ENCODE data around the gene AIDA.
"Not testable (repeated sequence)": the region's sequence is repeated elsewhere in the genome, so short reads cannot be mapped to it uniquely, and the experiment has no call there.

AIDA gene

GRCh38 chr1:222712253-222713090 is at the start of gene AIDA, which contains the start of gene BROX:
TSS of gene AIDA (minus strand) at chr1:222712491. CDS start at chr1:222712317, 174 bp downstream.
TSS of gene BROX (plus strand) at chr1:222712564. CDS start at chr1:222715700, 3,136 bp downstream.
- DNase-seq (ENCODE audit: low read depth in 2 of 2), result peak; percentile 86 to 98

GRCh38 chr1:222761083-222761482 is 48.8 kb upstream of the AIDA start:
- DNase-seq (ENCODE audit: low read depth in 2 of 2), result no peak

GRCh38 chr1:222759451-222760035 is 47.3 kb upstream of the AIDA start:
- no peak for DNase-seq (ENCODE audit: low read depth in 2 of 2)

GRCh38 chr1:222757646-222758268 is 45.5 kb upstream of the AIDA start:
- DNase-seq (ENCODE audit: low read depth in 2 of 2), result no peak

- no peak for DNase-seq (ENCODE audit: low read depth in 2 of 2)
Measured at GRCh38 chr1:222754366-222755139, 42.3 kb upstream of the AIDA start.

GRCh38 chr1:222751255-222751654 is 39.0 kb upstream of the AIDA start:
- no peak for DNase-seq (ENCODE audit: low read depth in 2 of 2)

- DNase-seq (ENCODE audit: low read depth in 2 of 2), result no peak
Measured at GRCh38 chr1:222750651-222751050, 38.4 kb upstream of the AIDA start.

- no peak for DNase-seq (ENCODE audit: low read depth in 2 of 2)
Measured at GRCh38 chr1:222749927-222750326, 37.6 kb upstream of the AIDA start.

GRCh38 chr1:222741630-222742457 is 29.6 kb upstream of the AIDA start:
- not testable (repeated sequence) for DNase-seq (ENCODE audit: low read depth in 2 of 2)

- DNase-seq (ENCODE audit: low read depth in 2 of 2), result no peak
Measured at GRCh38 chr1:222739929-222740328, 27.6 kb upstream of the AIDA start.

- DNase-seq (ENCODE audit: low read depth in 2 of 2), result no peak
Measured at GRCh38 chr1:222739465-222739864, 27.2 kb upstream of the AIDA start.

GRCh38 chr1:222736972-222737371 is 24.7 kb upstream of the AIDA start, which contains the start of gene FAM177B:
TSS of gene FAM177B (plus strand) at chr1:222737202. CDS start at chr1:222746546, 9,344 bp downstream.
- DNase-seq (ENCODE audit: low read depth in 2 of 2), result no peak

GRCh38 chr1:222736470-222736869 is 24.2 kb upstream of the AIDA start:
- DNase-seq (ENCODE audit: low read depth in 2 of 2), result no peak

- no peak for DNase-seq (ENCODE audit: low read depth in 2 of 2)
Measured at GRCh38 chr1:222734740-222735139, 22.4 kb upstream of the AIDA start.

- DNase-seq (ENCODE audit: low read depth in 2 of 2), result no peak
Measured at GRCh38 chr1:222732216-222733159, 20.2 kb upstream of the AIDA start.

GRCh38 chr1:222730866-222731265 is 18.6 kb upstream of the AIDA start:
- DNase-seq (ENCODE audit: low read depth in 2 of 2), result no peak

GRCh38 chr1:222728746-222729145 is 16.5 kb upstream of the AIDA start:
- DNase-seq (ENCODE audit: low read depth in 2 of 2), result no peak

- no peak for DNase-seq (ENCODE audit: low read depth in 2 of 2)
Measured at GRCh38 chr1:222716393-222716792, 4.1 kb upstream of the AIDA start.

- peak; percentile 66 to 76 for DNase-seq (ENCODE audit: low read depth in 2 of 2)
Measured at GRCh38 chr1:222713091-222713961, 1.0 kb upstream of the AIDA start.
